HG03520 (cell line): Measurements from ENCODE around the gene AGFG1.

Experiments
- ATAC-seq: cut with Tn5 transposase; IDR thresholded peaks from one replicate; pipeline ENCODE4 v1.9.1; 2021; ENCODE audit warnings: mild to moderate bottlenecking, moderate library complexity; ENCODE audit not compliant: unreplicated experiment

The AGFG1 gene

GRCh38 chr2:227471924-227472264, at the start of gene AGFG1:
AGFG1 (plus strand) TSS chr2:227472156; CDS start chr2:227472422, 266 bp downstream.
- ATAC-seq: peak; percentile 76

GRCh38 chr2:227423656-227424499, 48.1 kb upstream of the AGFG1 start:
- ATAC-seq: no peak

GRCh38 chr2:227428731-227429285, 43.1 kb upstream of the AGFG1 start:
- ATAC-seq: no peak

GRCh38 chr2:227430639-227431038, 41.3 kb upstream of the AGFG1 start:
- no peak for ATAC-seq

- ATAC-seq: no peak
These were observed 38.8 kb upstream of the AGFG1 start for GRCh38 chr2:227433171-227433570.

- no peak for ATAC-seq
These were observed 35.4 kb upstream of the AGFG1 start for GRCh38 chr2:227436436-227437174.

DNA sequence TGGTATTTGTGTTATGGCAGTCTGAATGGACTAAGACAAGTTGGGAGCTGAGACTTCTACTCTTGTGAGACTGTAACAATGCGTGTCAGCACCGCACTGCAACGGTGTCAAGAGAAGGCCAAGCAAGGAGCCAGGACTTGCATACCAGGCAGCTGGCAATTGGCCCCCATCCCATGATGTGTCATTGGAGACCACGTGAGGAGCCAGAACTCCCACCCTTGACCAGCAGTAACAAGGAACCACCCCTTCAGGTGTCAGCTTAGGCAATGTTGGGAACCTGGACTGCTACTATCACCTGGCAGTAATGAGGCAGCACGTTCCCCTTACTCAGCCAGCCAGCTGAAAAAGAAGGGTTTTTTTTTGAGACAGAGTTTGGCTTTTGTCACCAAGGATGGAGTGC, 32.7 kb upstream of the AGFG1 start:
- no peak for ATAC-seq

GRCh38 chr2:227442639-227443038, 29.3 kb upstream of the AGFG1 start:
- ATAC-seq: no peak

DNA sequence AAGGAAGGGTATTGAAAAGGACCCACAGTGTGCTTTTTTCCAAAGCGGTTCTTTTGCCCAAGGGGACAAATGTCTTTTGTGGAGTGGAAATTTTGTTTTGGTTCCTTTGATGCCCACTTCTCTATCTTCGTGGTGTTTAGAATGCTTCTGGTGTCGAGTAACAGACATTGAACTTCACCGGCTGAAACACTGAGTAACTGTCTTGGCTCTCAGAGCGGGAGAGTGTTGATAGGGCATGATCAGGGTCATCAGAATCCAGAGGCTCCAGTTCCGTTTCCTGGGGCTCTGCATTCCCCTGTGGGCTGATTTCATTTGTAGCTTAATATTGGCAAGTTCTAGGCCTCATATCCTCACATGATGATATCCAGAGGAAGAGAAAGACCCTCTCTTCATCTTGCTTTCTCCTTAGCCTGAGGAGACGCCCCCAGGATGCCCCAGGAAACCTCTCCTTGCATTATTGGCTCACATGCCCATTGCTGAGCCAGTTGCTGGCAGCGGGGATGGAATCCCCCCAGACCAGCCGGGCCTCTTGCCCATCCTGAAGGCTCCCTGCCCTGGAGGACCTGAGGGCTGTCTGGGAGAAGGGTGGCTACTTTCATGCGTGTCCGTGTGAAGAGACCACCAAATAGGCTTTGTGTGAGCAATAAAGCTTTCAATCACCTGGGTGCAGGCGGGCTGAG, 27.9 kb upstream of the AGFG1 start:
- no peak for ATAC-seq

DNA sequence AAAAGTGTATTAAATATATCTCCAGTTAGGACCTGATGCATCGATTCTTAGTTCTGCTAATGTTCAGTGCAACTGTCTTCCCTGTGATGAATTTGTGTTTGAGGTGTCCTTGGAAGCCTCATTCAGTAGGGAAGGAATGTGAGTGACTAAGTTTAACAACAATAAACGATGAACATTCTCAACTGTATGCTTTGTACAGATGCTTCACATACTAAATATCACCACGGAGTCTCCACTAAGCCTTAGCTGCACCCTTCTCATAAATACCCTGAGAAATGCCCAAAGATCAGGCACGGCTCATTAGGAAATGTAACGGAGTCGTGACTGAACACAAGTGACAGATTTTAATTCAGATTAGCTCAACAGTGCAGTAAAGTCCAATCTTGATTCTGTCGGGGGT, 24.4 kb upstream of the AGFG1 start:
- no peak for ATAC-seq

DNA sequence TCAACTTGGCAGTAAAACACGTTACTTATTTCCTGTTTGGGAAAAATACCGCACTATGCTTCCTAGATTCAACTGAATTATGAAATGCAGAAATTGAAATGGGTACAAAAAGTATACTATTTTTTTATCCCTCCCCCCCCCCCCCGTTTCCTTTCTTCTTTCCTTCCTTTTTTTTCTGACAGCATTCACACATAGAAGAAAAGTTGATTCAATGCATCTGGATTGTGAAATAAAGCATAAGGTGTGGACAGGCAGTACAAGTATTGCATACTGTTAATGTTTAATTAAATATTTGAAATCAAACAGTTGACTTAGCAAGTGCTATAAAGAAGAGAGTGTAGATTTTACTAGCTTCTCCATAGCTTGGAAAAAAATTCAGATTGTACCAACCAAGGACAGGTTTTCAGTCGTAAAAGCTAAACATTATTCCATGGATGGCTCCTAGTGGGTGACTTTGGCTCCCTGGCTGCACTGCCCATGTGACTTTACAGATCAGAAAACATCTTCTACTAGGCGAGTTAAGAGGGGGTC, 21.6 kb upstream of the AGFG1 start:
- ATAC-seq: no peak

DNA sequence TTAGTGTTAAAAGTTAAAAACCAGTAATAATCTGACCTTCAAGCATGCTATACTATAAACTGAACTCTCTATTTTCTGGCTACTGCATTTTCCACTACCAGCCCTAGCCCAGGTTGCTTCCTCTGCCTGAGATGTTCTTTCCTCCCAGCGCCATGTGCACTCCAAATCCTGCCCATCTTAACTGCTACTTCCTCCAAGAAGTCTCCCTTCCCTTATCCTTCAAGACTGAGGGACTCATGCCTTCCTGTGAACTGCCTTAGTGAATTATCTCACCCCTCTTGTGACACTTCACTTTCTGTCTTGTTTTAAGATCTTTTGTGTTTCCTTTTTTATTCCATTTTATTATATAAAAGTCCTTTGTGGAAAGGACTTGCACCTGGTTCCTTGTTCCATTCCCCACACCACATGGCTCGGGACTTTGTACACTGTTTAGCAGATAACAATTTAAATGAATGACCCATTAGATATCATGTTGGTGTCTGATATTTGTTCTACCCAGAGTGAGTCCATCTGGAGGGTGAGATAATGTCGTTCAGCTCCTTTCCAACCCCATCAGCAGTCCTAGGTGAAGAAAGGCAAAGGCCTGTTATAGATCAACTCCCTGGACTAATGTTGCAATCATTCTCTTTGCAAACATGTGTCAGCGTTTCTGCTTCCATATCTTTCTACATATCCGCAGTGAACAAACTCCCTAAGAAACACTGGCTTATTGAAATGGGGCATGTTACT, 20.9 kb upstream of the AGFG1 start:
- ATAC-seq: no peak

DNA sequence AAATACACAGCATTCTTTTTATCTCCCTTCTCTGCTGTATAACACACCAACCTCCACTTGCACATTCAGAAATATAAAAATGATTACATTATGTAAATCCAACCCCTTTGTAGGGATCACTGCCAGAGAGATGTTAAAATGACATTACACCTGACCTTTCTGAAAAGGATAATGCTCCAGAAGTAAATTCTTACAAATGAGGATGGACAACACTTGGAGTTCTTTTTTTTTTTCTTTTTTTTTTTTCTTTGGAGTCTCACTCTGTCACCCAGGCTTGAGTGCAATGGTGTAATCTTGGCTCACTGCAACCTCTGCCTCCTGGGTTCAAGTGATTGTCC, 20.3 kb upstream of the AGFG1 start:
- no peak for ATAC-seq

- ATAC-seq: no peak
These were observed 18.1 kb upstream of the AGFG1 start for GRCh38 chr2:227453810-227454209.

DNA sequence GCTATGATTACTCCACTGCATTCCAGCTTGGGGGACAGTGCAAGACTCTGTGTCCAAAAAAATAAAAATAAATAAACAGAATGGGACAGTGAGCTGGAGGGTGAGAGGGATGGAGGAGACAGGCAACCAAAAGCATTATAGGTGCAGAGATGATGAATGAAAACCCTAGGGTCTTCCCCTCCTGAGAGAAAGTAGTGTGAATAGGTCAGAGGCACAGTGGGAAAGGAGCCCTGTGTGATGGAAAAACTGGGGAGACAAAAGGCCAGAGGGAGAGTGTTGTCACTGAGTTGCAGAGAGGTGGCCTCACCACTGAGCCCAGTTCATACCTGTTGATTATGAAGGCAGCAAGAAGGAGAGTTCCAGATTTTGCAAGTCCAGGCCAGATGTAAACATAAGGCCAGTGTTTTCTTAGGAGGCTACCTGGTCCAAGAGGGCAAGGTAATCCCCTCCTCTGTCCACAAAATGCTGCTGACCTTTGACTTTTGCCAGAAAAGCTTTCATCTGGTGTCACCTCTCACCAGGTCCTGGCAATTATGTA, 17.6 kb upstream of the AGFG1 start:
- no peak for ATAC-seq

DNA sequence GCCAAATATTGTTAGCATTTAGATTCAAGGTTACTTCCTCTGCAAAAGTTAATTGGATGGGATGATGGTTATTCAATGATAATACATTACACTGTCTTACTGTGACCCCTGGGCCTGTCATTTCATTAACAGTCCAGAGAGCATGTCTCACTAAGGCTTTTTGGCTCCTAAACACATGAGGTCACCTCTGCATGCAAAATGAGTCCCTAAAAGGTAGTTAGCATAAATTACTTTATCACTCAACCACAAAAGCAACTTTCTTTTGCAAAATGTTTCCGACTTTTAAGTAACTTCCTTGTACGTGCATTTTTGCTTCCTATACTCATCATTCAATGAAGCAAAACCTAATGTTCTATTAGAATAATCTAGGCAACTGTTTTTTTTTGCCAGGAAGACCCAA, 16.8 kb upstream of the AGFG1 start:
- no peak for ATAC-seq

GRCh38 chr2:227456102-227456501, 15.9 kb upstream of the AGFG1 start:
- no peak for ATAC-seq

DNA sequence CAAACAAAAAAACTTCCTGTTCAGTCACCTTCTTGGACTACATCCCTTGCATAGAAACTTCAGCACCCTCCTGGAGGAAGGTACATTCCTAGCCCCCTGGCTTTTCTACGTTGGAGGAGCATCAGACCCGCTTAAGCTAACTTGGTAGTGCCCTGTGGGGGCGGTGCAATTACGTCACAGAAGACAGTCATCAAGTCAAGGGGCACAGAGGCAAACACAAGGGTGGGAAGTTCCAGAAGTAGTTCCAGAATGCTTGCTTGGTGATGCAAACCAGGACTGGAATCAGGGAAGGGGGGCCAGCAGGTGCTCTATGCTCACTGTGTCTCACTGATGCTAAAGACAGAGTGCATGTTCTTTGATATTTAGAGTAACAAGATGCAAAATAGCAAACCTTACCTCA, 15.2 kb upstream of the AGFG1 start:
- ATAC-seq: no peak

DNA sequence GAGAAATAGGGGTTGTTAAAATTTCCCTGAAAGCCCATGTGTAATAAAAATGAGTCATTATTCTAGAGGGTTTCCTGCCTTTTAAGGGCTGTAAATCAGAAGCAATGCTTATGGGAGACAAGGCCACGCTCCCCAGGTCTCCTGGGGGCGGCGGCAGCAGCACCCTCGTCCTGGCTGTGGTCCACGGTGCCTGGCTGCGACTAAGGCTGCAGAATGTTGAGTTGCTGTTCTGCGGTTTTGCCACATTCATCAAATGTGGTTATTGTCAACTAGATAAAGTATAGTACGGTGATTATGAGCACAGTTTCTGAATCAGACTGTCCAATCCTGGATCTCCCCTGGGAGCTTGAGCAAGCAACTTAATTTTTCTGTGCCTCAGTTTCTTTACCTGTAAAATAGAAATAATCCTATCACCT, 11.9 kb upstream of the AGFG1 start:
- no peak for ATAC-seq

DNA sequence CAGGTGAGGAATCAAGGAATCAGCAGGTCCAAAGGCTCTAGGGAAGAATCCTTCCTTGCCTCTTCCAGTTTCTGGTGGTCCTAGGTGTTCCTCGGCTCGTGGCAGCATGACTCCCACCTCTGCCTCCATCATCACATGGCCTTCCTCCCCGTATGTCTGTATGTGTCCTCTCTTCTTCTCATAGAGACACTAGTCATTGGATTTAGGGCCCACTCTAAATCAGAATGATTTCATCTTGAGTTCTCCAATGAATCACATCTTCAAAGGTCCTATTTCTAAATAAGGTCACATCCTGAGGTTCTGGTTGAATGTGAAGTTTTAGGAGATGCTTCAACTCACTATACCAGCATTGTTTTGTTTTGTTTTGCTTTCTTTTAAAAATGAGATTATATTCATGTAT, 11.1 kb upstream of the AGFG1 start:
- ATAC-seq: no peak
